Caki2 (cell line): ENCODE measurements around the gene CXCR4. TPM values are rescaled to one million over a fixed set of nuclear protein-coding genes. Genes with fewer than 3 reads are reported as not detected.

Experiments used
- DNase-seq: peaks from one replicate; pipeline ENCODE4 v3.0.0-alpha.2; 2015; ENCODE audit warnings: low read depth
- in situ Hi-C: cut with HindIII; loops from 2 replicates; pipeline ENCODE4 v1.10.0; 2016; ENCODE audit warnings: low sequenced_read_pairs, low pct_unique_long_range_greater_than_20kb, mixed read lengths
- total RNA-seq: library from RNA; depleted of rRNA; stranded (reverse); fragments of >200 nt; shearing (Covaris generic); gene quantifications from 2 replicates; pipeline ENCODE4 v1.2.3, GENCODE V29; 2014; ENCODE audit warnings: low replicate concordance

CXCR4 gene
- total RNA-seq, 1 experiment from 2014 or later, result not detected

DNA sequence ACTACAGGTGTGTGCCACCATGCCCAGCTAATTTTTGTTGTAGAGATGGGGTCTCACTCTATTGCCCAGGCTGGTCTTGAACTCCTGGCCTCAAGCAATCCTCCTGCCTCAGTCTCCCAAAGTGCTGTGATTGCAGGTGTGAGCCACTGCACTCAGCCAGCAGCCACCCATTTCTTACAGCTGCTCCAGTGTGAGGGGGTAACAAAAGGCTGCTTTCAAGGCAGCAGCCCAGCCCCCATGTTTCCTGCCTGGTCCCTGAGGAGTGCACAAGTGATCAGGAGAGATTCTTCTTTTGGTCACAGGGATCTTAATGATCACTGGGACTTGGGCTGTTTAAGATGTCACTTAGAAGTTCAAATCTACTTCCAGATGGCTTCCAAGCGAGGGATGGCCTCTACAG lies 15.2 kb upstream of the CXCR4 start:
- in situ Hi-C loops, result no loop called here

DNA sequence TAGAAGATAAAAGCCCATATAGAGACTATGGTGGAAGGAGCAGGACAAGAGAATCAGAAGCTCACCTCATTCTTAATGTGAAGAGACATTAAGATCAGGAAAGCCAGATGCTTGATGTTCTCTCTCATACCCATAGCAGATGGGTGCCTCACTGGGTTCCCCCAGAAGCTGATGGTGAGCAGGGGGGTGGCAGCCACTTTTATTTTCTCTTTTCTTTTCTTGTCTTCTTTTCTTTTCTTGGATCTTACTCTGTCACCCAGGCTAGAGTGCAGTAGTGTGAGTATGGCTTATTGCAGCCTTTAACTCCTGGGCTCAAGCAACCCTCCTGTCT lies 14.8 kb upstream of the CXCR4 start:
- no peak for DNase-seq
- in situ Hi-C loops, result no loop called here

More for the DNA sequence above, 15.2 kb upstream of the CXCR4 start:
- no peak for DNase-seq

DNA sequence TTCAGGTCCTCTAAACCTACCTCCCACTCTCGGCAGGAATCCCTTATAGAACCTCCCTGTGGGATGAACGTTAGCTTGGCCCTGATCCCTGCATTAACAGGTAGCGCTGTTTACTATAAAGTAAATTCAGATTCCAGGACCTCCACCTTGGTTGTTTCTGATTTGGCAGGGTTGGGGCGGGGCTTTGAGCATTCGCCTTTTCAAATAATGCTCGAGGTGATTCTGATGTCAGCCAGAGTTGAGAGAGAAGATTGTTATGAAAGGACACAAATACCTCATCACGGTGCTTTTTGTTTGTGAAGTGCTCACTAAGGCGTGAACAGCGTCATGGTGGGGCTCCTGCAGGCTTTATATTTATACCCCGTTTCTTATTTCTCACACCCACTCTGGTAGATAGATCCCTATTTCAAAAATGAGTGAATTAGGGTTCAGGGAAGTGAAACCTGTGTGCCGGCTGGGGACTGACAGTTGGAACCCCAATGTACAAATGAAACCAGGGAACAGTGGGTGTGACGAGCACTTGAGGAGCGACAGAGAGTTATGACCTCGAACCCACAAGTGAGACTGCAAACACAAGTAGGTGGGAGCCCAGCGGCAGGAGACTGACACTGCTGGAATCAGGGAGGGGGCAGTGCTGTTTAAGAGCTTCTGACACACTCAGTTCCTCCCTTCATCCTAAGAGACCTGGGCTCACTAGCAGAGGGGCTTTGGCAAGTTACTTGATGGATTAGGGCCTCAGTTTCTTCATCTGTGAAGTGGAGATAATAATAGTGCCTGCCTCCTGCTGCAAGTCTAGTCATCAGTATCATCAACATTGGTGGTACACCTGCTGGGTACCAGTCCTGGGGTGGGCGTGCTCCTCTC lies 14.2 kb upstream of the CXCR4 start:
- DNase-seq, result no peak

DNA sequence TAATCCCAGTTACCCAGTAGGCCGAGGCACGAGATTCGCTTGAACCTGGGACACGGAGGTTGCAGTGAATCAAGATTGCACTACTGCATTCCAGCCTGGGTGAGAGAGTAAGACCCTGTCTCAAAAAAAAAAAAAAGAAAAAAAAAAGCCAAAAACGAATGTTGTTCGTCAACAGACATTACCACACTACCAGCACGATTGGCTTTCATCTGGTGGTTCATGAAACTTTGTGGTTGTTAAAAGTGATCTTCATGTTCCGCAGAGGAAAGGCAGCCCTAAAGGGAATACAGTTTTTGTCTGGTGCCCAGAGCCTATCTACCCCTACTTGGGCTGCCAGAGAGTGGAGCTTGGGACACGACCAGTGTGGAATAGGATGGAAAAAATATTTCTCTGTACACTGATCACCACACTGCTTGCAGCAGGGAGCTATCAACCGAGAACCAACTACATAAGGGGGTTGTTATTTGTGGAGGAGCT lies 13.6 kb upstream of the CXCR4 start:
- no peak for DNase-seq
- in situ Hi-C loops, result no loop called here

More for the DNA sequence above, 14.2 kb upstream of the CXCR4 start:
- in situ Hi-C loops, result no loop called here

DNA sequence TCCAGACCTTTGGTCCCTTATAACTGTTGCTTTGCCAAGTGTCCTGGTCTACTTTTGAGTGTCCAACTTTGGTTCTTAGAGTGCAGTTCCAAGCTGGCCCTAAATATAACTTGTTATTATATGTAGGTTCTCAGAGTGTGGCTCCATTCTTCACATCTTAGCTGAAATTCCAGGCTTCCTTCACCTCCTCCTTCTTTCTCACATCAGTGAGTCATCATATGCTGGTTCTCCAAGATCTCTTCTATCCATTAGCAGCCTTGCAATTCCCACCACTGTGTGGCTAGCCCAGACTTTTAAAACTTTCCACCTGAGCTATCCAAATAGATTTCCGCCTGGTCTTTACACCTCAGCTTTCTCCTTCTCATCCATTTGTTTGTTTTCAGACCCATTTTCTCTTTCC lies 12.6 kb upstream of the CXCR4 start:
- in situ Hi-C loops, result no loop called here
- DNase-seq, result no peak

DNA sequence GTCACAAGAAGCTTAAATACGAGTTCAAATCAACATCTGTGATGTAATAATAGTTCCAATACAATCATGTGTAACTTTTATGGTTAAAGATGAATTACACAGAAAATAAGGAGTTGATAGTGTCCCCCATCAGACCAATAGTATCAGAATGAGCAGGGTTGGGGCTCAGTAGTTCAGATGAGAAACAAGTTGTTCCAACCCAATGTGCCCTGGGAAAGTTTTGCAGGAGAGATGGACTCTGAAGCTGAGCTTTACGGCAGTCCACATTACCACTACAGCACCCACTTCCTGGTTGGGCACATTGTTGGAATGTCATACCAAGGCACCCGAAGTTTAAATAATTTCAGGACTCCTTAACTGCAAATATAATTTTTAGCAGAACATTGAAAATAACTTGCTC lies 12.1 kb upstream of the CXCR4 start:
- in situ Hi-C loops, result no loop called here
- no peak for DNase-seq

DNA sequence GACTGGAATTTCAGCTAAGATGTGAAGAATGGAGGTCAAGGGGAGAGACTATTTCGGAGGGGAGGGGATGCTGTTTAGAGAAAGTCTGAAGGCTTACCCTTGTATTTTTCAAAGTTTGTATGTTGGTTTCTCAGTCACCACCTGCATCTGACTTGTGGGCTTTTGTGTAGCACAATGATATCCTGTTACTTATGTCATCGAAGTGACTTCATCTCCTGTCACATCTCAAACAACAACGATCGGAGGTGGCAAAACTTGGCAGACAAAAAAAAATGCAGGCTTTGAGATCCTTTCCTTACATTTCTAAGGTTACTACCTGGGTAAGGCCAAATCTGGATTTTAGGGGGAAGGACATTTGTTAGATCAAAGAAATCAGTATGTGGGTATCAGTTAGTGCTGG lies 11.7 kb upstream of the CXCR4 start:
- no peak for DNase-seq
- in situ Hi-C loops, result no loop called here

DNA sequence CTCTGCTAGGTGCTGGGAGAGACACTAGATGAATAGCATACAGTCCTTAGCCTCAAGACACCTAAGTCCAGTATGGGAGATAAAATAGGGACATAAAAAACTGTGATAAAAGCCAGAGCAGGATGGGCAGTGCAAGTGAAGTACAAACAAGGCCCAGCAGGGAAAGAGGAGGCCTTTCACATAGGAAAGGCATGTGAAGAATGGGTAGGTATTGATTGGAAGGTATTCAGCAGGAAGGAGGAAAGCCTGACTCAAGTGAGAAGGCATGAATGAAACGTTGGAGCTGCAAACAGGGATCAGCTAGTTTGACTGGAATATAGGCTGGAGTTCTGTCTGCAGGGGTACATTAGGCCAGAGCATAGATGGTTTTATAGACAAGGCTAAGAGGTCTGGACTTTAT lies 11.0 kb upstream of the CXCR4 start:
- in situ Hi-C loops, result no loop called here
- DNase-seq, result no peak

DNA sequence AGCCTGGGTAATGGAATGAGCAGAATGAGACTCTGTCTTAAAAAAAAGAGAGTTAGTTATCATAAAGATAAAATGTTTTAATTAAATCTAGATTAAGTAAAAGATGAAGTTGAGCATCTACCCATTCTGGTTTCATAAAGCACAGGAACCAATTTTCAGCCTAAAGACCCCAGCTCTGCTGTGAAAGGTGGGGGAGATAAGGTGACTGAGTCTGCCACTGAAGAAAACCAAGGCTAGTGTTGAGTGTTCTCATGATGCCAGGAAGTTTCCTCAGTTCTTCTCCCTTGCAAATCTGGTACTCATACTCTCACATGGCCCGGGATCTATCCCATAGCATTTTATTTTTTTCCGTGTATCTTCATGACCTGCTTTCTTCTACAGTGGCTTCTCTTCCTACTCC lies 10.4 kb upstream of the CXCR4 start:
- DNase-seq, result no peak
- in situ Hi-C loops, result no loop called here

DNA sequence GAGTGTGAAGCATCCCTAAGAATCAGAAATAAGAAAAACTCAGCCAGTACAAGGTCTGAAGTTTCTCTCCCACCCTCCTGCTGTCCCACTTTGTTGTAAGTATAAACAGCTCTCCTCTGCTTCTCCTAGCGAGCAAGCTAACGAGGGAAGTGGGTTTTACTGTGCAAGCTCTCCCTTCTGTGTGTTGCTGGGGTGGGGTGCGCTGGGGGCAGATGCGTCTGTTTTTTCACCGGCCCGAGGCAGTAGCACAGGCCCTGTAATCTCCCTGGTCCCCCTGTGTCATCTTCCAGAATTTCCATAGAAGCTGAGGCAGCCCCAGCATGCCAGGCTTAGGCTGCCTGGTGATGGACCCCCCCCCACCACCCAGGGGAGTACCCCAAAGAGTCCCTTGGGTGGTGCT lies 9.4 kb upstream of the CXCR4 start:
- DNase-seq, result no peak
- in situ Hi-C loops, result no loop called here

DNA sequence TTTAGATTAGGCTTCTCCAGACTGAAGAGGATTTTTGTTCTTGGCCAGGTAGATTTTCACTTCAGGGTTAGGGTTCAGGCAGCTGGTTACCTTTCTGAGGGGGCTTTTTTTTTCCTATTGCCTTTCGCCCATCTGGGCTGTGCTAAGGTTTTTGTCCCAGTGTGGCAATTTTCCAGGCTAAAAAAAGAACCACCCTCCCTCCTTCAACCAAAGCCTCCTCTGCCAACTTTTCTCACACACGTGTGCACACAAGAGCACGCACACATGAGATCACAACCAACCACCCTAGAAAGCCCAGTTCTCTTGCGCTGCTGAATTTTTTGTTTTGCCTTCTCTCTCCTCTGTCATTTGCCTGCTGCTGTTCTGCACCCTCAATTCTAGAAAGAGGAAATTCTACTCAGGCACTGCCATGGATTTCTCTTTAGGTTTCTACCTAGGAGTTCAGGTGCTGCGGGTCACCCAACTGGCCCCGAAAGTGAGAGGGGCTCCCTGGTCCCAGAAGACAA lies 8.5 kb upstream of the CXCR4 start:
- no peak for DNase-seq
- in situ Hi-C loops, result no loop called here

DNA sequence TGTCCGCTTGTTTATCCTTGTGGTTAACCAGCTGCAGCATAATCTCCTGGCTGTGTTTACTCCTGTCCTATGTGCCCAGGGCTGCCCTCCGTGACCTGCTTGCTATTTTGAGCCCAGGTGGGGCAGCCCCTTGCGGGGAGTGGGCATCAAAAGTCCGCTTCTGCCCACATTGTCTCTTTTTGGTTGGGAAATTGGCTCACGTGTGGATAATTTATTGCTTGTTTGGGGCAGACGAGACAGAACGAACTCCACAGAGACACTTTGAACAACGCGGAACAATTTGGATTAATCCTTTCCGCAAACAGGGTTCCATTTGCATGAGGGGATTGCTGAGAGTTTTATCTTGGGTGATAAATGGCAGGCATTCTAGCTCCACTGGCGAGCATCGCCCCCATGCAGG lies 8.1 kb upstream of the CXCR4 start:
- DNase-seq, result no peak
- in situ Hi-C loops, result no loop called here

DNA sequence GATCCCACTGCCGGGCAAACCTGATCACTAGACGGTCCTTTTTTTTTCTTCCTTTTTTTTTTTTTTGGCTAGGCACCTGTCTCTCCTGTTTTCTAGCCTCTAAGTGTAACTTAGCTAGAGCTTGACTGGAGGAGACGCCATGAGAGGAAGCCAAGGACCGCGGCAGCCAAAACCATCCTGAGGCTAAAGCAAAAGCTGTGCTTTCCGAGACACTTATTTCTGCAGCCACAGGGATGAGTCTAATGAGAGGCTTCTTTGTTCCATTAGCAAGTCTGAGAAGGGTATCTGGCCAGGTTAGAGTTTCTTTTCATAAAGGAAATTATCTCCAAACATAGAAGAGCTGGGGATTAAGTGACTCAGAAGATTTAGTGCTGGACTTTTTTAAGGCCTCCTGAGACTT lies 7.3 kb upstream of the CXCR4 start:
- in situ Hi-C loops, result no loop called here
- no peak for DNase-seq

DNA sequence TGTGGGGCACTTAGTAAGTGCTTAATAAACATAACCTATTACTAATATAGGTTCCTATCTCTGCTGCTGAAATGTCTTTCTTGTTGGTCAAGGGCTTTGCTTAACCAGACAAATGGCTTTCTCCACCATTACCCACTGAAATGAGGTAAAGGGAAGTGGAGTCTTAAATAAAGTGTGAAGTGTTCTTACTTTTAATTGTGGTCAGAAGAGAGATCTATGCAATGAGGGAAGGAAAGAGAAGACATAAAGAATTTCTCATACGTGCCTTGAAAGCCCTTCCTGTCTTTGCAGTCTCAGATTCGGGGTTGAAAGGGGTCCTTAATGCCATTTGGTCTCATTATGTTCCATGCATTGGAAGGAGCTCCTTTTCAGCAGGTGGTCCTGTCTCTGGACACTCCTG lies 6.9 kb upstream of the CXCR4 start:
- in situ Hi-C loops, result no loop called here
- DNase-seq, result no peak

DNA sequence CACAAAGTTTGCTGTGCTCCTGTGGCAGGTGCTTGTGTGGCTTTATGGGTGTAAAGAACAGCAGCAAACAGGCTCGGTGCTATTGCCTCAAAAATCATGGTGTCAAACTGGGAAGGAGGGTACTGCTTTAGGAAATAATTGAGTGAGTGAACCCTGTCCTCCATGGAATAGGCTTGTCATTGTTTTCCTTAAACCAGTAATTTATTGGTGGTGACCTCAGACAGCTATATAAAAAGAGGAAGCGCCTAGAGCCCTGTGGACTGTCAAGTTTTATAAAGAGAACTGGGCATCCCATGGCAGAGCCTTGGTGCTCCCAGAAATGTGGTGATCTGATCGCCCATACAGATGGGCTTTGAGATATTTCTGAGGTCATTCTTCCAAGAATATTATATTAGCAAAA lies 4.7 kb upstream of the CXCR4 start:
- no peak for DNase-seq
- in situ Hi-C loops, result no loop called here

DNA sequence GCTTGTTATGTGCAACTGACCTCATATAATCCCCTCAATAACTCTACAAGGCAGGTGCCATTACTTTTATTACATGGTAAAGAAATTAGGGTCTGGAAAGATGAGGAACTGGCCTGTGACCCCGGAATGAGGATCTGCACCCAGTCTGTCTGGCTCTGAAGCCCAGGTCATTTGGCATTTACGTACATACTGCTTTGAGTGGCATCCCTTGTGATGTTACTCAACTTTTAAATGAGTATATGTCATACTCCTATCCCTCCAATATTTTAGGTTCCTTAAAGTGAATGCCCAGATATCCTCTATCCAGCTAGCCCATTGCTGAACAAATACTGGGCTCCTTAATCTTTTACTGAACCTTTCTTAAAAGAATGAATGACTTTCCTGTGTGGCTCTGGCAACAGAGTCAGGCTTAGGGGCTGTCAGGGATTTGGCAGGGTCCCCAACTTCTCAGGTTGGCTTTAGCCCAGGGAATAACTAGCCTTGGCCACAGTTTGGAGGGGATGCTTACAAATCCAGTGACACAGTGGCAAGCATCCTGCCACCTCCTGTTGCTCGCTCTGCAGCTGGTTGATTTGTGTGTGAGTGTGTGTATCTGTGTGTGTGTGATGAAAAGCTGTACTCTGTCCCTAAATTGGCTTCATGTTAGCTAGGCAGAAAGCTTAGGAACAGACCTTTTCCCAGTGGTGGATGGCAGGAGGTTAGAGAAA lies 3.4 kb upstream of the CXCR4 start:
- in situ Hi-C loops, result no loop called here

DNA sequence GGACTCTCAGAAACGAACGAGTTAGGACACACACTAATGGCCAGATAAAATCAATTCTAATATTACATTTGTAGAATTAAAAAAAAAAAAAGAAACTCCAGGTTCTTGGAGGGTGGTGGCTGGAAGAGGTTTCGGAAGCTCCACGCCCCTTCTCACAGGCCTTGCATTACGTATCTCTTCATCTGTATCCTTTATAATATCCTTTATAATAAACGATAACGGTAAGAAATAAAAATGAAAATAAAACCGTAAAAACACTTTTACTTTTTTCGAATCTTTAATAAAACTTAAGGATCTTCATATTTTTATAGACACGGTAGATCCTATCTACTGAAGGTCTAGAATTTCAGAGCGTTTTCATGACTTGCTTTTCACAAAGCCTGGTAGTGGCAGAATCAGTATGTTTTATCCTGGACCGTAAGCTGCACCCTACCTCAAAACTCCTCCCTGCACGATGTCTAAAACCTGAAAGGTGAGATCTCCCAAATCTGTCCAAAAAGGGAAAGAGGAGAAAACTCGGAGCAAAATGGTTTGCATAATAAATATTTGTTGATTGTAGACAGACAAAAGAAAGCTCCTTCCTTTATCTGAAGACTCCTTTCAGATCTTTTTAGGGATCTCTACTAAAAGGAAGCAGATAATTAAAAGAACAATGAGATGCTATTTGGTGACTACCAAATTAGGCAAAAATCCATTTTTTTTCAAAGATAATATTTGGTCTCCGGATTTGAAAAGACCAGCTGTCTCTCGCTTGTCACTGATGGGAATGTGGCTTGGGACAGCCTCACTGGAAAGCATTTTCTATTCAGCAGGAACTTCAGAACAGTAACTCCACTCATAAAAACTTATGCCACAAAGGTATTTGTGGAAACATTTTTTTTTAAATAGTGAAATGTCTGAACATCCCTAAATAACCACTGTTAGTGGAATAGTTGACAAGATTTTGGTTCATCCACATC lies 2.0 kb upstream of the CXCR4 start:
- in situ Hi-C loops, result no loop called here
- DNase-seq, result no peak

More for the DNA sequence above, 3.4 kb upstream of the CXCR4 start:
- no peak for DNase-seq

DNA sequence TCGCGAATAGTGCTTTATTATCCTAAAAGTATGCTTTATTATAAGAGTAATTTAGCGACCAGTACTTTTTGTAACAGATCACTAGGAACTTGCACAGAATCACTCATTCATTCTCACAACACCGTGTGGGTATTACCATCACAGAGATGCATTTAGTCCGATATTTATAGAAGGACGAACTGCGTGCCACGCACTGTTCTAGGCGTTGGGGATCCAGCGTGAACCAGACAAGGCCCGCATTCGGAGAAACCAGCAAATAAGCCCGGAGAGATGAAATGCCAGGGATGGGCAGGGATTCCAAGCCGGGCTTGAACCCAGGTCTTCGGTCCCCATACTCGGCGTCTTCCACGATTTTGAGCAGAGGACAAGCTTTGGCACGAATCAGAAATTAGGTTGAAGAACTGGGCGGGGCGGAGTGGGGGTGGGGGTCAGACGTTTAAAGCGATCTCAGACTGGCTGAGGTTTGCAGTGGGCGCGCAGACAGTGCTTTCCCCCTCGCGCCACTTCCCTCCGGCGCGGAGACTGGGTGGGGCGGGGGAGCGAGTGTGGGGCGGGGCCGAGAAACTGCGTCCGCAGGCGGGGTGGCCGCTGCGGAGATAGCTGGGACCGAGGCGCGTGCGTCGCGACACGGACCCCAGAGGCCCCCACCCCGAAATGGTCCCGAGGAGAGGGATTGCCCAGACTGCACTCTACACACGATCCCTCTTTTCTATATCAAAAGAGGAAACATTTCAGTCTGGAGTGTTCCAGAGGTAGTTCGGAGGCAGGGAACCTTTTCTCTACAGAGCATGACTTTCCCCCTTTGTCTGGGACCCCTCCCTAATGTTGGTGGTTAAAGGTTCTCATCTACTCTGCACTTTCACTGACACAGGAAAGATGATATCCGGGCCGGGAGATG lies 1.1 kb upstream of the CXCR4 start:
- in situ Hi-C loops, result no loop called here
- DNase-seq, result no peak
